Vagina (tissue), 2 donors: ENCODE measurements around the gene CHST5. TPM values are rescaled to one million over a fixed set of nuclear protein-coding genes. Genes with fewer than 3 reads are reported as not detected.

Source experiments
- DNase-seq, 2 donors: peaks; one replicate each; pipeline ENCODE4 v3.0.0-alpha.2; 2017; ENCODE audit errors: extremely low spot score in 2 of 2
- H3K27ac ChIP-seq: fragments of 200-600 bp; sonication (generic); one replicate; pipeline ENCODE4 v1.5.1; 2019
- H3K27me3 ChIP-seq: fragments of 200-600 bp; sonication (generic); one replicate; pipeline ENCODE4 v1.5.1; 2019
- H3K36me3 ChIP-seq, 2 donors: fragments of 200-600 bp; sonication (generic); one replicate each; pipeline ENCODE4 v1.5.1; 2017 to 2019
- H3K4me1 ChIP-seq: fragments of 200-600 bp; sonication (generic); one replicate; pipeline ENCODE4 v1.5.1; 2019
- H3K4me3 ChIP-seq, 2 donors: fragments of 200-600 bp; sonication (generic); 1 replicate in 1 of 2; 2 replicates in 1 of 2; pipeline ENCODE4 v1.5.1; 2016 to 2019
- H3K9me3 ChIP-seq: fragments of 200-600 bp; sonication (generic); one replicate; pipeline ENCODE4 v1.5.1; 2019
- POLR2A ChIP-seq, 2 donors: fragments of 450-650 bp; IDR thresholded peaks; one replicate each; pipeline ENCODE4 v1.6.1; 2017; ENCODE audit warnings: antibody characterized with exemption in 2 of 2, mild to moderate bottlenecking in 2 of 2, moderate library complexity in 2 of 2
- POLR2AphosphoS5 ChIP-seq, 2 donors: sonication (generic); formaldehyde crosslinking; IDR thresholded peaks; one replicate each; pipeline ENCODE4 v1.9.0; 2017; ENCODE audit warnings: antibody characterized with exemption in 2 of 2, mild to moderate bottlenecking in 2 of 2, low read depth in 1 of 2; ENCODE audit not compliant: insufficient read depth in 1 of 2
- intact Hi-C: fragments of 100-400 bp; cut with DNase I; formaldehyde crosslinking; loops from one replicate; pipeline ENCODE4 v1.15.1; 2023
- total RNA-seq: library from RNA; depleted of rRNA; stranded (reverse); fragments of >200 nt; gene quantifications from one replicate; pipeline ENCODE4 v1.2.3, GENCODE V29; 2016
- TF ChIP-seq, protein P1 (sequence below), 3 experiments: fragments of 450-650 bp in 2 of 3; fragments of 200-600 bp in 1 of 3; sonication (generic) in 1 of 3; IDR thresholded peaks; one replicate each; pipeline ENCODE4 v1.5.1; 2017 to 2019; ENCODE audit warnings: antibody characterized with exemption in 3 of 3, mild to moderate bottlenecking in 2 of 3, moderate library complexity in 2 of 3

The CHST5 gene
- total RNA-seq, 1 donor from 2014 or later, result not detected

DNA sequence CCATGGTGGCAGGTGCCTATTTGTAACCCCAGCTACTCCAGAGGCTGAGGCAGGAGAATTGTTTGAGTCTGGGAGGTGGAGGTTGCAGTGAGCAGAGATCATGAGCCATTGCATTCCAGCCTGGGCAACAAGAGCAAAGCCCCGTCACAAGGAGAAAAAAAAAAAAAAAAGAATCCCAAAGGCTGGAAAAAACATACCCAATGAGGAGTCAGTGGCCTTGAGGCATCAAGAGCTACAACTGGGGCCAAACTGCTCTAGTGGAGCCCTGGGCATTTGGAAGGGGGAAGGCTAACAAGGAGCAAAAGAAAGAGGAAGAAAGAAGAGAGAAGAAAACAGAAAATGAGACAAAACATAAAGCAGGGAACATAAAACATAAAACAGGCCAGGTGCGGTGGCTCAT lies 47.6 kb downstream of the CHST5 start:
- intact Hi-C loops, result no loop called here

DNA sequence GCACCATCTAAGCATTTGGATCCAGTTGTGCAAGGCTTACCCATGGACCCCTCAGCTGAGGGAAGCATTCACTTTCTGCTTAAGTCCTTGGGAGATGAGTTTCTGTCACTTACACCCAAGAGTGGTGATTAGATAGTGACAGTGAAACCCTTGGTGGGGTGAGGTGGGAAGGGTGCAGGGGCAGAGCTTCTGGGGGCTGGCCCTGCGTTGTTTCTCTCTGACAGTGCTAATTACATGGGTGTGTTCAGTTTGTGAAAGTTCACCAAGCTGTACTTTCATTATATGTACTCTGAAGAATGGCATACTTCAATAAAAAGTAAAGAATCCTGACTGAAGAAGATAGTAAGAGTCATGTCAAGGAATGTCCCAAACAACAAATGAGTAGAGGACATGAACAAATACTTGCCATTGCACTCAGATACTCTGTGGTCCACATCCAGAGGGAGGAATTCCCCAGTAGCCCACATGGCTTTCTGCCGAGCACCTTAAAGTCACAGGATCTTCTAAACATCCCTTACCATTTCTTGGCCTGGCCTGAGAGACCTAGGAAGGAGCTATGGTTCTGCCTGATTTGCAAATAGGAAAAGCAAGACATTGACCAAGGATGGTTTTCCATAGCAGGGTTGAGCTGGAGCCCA lies 49.1 kb downstream of the CHST5 start:
- no peaks in the 10 kb centered on the region for H3K27me3 ChIP-seq
- no peaks in the 10 kb centered on the region for H3K9me3 ChIP-seq
- no peak for DNase-seq
- no peak overlapping the region for H3K27ac ChIP-seq
- no peaks in the 10 kb centered on the region for H3K4me1 ChIP-seq
- no peaks in the 10 kb centered on the region for H3K36me3 ChIP-seq
- intact Hi-C loops, result no loop called here
- TF ChIP-seq, protein P1, sequence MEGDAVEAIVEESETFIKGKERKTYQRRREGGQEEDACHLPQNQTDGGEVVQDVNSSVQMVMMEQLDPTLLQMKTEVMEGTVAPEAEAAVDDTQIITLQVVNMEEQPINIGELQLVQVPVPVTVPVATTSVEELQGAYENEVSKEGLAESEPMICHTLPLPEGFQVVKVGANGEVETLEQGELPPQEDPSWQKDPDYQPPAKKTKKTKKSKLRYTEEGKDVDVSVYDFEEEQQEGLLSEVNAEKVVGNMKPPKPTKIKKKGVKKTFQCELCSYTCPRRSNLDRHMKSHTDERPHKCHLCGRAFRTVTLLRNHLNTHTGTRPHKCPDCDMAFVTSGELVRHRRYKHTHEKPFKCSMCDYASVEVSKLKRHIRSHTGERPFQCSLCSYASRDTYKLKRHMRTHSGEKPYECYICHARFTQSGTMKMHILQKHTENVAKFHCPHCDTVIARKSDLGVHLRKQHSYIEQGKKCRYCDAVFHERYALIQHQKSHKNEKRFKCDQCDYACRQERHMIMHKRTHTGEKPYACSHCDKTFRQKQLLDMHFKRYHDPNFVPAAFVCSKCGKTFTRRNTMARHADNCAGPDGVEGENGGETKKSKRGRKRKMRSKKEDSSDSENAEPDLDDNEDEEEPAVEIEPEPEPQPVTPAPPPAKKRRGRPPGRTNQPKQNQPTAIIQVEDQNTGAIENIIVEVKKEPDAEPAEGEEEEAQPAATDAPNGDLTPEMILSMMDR (IDR thresholded peaks at IDR 0.05), result no peak
- TF ChIP-seq POLR2A (IDR thresholded peaks at IDR 0.05) (no peak), POLR2AphosphoS5 (IDR thresholded peaks at IDR 0.05; ENCODE audit: insufficient read depth in 1 of 2, low read depth in 1 of 2) (no peak)
- no peak overlapping the region for H3K4me3 ChIP-seq

More for the DNA sequence above, 47.6 kb downstream of the CHST5 start:
- DNase-seq, result no peak
- Histone ChIP-seq H3K4me3 (no peak overlapping the region), H3K36me3 (no peaks in the 10 kb centered on the region), H3K9me3 (no peaks in the 10 kb centered on the region), H3K27ac (no peak overlapping the region), H3K4me1 (no peaks in the 10 kb centered on the region), H3K27me3 (no peaks in the 10 kb centered on the region)
- TF ChIP-seq POLR2AphosphoS5 (IDR thresholded peaks at IDR 0.05; ENCODE audit: insufficient read depth in 1 of 2, low read depth in 1 of 2), result no peak
- TF ChIP-seq, protein P1 (IDR thresholded peaks at IDR 0.05), result no peak
- no peak for TF ChIP-seq POLR2A (IDR thresholded peaks at IDR 0.05)

DNA sequence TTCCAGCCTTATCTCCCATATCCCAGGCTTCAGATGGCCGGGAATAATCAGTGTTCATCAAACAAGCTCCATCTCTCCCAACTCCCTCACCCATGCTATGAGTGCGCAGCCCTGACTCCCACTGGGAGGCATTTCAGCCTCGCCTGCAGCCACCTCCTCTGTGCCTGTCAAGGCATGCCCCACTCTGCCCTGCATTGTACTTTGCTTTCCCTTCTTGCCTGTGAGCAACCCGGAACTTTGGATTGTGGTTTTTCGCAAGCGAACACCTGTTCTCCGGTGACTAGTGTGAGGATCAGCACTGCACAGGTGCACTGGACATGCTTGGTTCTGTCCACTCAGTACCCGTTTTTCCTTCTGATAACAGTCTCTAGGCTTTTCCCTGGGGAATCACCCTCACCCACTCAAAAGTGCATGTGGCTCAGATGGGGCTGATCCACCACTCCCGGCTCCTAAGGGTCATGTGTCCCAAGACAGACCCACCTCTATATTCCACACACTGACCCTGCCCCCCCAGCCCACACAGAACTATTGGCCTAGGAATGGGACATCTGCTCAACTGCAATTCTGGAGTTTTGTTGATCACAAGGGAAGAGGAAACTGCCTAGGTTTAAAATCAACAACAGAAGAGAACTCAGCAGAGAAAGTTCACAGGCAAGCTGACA lies 49.8 kb downstream of the CHST5 start:
- H3K36me3 ChIP-seq, result no peaks in the 10 kb centered on the region
- no peak for DNase-seq
- TF ChIP-seq POLR2AphosphoS5 (IDR thresholded peaks at IDR 0.05; ENCODE audit: insufficient read depth in 1 of 2, low read depth in 1 of 2) (no peak), POLR2A (IDR thresholded peaks at IDR 0.05) (no peak)
- TF ChIP-seq, protein P1 (IDR thresholded peaks at IDR 0.05), result no peak
- H3K4me1 ChIP-seq, result no peaks in the 10 kb centered on the region
- no peaks in the 10 kb centered on the region for H3K9me3 ChIP-seq
- H3K4me3 ChIP-seq, result no peak overlapping the region
- no peaks in the 10 kb centered on the region for H3K27me3 ChIP-seq
- intact Hi-C loops, result no loop called here
- no peak overlapping the region for H3K27ac ChIP-seq

DNA sequence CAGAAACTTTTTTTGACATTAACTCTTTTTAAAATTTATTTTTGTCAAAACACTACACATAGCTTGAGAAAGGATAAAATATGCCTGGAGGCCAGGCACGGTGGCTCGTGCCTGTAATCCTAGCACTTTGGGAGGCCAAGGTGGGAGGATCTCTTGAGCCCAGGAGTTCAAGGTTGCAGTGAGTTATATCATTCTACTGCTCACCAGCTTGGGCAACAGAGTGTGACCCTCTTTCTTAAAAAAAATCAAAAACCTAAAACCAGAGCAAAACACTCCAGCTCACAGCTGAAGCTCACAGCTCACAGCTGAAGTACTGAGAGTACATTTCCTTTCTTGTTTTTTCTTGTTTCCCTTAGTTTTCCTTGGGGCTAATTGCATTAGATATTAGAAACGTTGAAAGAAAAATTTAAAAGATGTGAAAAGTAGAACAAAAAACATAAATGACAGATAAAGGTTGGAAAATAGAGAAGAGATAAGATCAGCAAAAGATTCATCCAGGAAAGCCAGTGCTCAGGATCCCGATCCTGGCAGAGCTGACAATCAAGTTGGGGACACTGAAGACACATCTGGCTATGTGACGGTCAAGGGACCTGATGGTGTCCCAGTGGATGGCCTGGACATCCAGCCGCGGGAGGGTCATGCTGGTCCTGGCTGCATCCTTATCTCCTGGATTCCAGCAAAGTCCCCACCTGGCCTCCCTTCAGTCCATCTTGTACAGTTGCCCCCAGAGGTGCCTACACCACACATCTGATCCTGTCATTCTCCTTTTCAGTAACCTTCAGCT lies 50.5 kb downstream of the CHST5 start:
- DNase-seq, result no peak
- no peak overlapping the region for H3K27ac ChIP-seq
- intact Hi-C loops, result no loop called here

More for the DNA sequence above, 50.5 kb downstream of the CHST5 start:
- Histone ChIP-seq H3K4me3 (no peak overlapping the region), H3K9me3 (no peaks in the 10 kb centered on the region), H3K4me1 (no peaks in the 10 kb centered on the region), H3K27me3 (no peaks in the 10 kb centered on the region), H3K36me3 (no peaks in the 10 kb centered on the region)
- TF ChIP-seq, protein P1 (IDR thresholded peaks at IDR 0.05), result no peak
- no peak for TF ChIP-seq POLR2AphosphoS5 (IDR thresholded peaks at IDR 0.05; ENCODE audit: insufficient read depth in 1 of 2, low read depth in 1 of 2)
- no peak for TF ChIP-seq POLR2A (IDR thresholded peaks at IDR 0.05)
